ENCODE measurements around the gene PIP5K1B. TPM values are rescaled to one million over a fixed set of nuclear protein-coding genes. Genes with fewer than 3 reads are reported as not detected.

The PIP5K1B gene
- total and polyA plus RNA-seq, 2 donors (not counting 3 experiments of a cell fraction or from before 2014, with no cell fraction given): 0.27 TPM; not detected in 1

DNA sequence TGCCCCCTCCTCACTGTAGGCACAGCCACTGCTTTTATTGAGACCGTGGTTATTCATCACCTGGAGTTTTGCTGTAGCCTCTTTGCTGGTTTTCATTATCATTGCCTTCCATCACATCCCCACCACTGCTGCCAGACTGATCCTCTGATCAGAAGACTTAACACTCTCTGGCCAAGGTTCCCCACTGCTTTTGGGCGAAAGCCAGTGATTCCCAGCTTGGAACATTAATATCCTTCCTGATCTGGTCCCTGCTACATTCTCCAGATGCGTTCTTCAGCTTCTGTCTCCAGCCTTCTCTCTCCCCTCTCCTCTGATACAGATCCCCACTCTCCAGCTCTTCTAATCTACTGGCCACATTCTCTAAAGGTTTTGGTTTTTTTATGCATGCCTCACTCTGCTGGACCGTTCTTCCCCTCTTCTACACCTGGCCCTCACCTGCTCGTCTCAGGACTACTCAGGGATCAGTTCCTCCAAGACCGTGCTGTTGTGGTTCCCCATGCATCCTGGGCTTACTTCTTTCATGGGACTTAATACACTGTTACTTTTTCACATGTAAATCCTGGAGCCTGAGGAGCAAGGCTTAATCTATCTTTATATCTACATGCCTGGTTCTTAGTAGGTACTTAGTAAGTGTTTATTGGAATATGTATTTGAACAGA lies 193.9 kb downstream of the PIP5K1B start:
- Histone ChIP-seq H3K4me1 (ENCODE audit: control insufficient read depth, extremely low read depth, insufficient read depth, low read length) (peaks cover 7% of the 10 kb centered on the region), H3K79me2 (ENCODE audit: control insufficient read depth, insufficient read depth, low read length) (no peaks in the 10 kb centered on the region), H3K9ac (replicated peaks; ENCODE audit: extremely low read depth, insufficient read depth, low read length) (no peak overlapping the region), H4K20me1 (replicated peaks; ENCODE audit: control insufficient read depth, extremely low read depth, insufficient read depth, low read length) (no peaks in the 10 kb centered on the region), H3K9me1 (replicated peaks; ENCODE audit: control insufficient read depth, extremely low read depth, insufficient read depth, low read length) (no peaks in the 10 kb centered on the region), H3K4me2 (ENCODE audit: insufficient read depth, low read length) (no peak overlapping the region), H3K4me3 (replicated peaks in 1 of 3; ENCODE audit: insufficient read depth in 1 of 3, low read depth in 1 of 3, low read length in 3 of 3) (no peak overlapping the region), H3K27ac (ENCODE audit: insufficient read depth, low read depth, low read length) (no peak overlapping the region), H2AFZ (ENCODE audit: low read depth, low read length) (no peak overlapping the region), H3K9me3 (replicated peaks; ENCODE audit: control insufficient read depth, insufficient read depth, low read length) (no peaks in the 10 kb centered on the region), H3K36me3 (ENCODE audit: control insufficient read depth in 2 of 2, extremely low read depth in 1 of 2, insufficient read depth in 2 of 2, low read length in 2 of 2) (no peaks in the 10 kb centered on the region), H3K27me3 (ENCODE audit: control insufficient read depth in 2 of 2, insufficient read depth in 2 of 2, low read length in 2 of 2) (peaks cover 2 to 6% of the 10 kb centered on the region in 2 experiments)
- intact Hi-C loops (cut with micrococcal nuclease): no loop called here
- no peak for FAIRE-seq
- no TSS peak for BruUV-seq (replicated peaks)
- DNase-seq (ENCODE audit: low read depth, low spot score): no peak
- CTCF ChIA-PET: no interaction called here
- POLR2A ChIA-PET: interaction anchor here (0.7 kb wide), 1 partner anchor 26 kb away, joined by 3 read pairs; no protein-coding TSS in a partner anchor
- TF ChIP-seq JUN (IDR thresholded peaks at IDR 0.05; ENCODE audit: borderline replicate concordance, insufficient read depth, insufficient read length, low read depth): no peak
- TF ChIP-seq, protein P1, sequence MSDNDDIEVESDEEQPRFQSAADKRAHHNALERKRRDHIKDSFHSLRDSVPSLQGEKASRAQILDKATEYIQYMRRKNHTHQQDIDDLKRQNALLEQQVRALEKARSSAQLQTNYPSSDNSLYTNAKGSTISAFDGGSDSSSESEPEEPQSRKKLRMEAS (IDR thresholded peaks at IDR 0.05; ENCODE audit: insufficient read depth, insufficient read length): no peak
- no peak for TF ChIP-seq POLR2A (IDR thresholded peaks at IDR 0.05; ENCODE audit: low read depth, low read length)
- dilution Hi-C loops (cut with MboI; ENCODE audit: extremely low pct_ligation_motif_present, low sequenced_read_pairs): no loop called here

- POLR2A ChIA-PET: no interaction called here
- DNase-seq (ENCODE audit: low read depth, low spot score) (no peak), FAIRE-seq (no peak)
- CTCF ChIA-PET: no interaction called here
- H3K4me3 ChIP-seq (replicated peaks in 1 of 3; ENCODE audit: insufficient read depth in 1 of 3, low read depth in 1 of 3, low read length in 3 of 3): no peak overlapping the region
- no peak overlapping the region for H3K27ac ChIP-seq (ENCODE audit: insufficient read depth, low read depth, low read length)
- no peak for TF ChIP-seq FOS (IDR thresholded peaks at IDR 0.05; ENCODE audit: borderline replicate concordance, insufficient read depth, low read length)
- H3K9me1 ChIP-seq (replicated peaks; ENCODE audit: control insufficient read depth, extremely low read depth, insufficient read depth, low read length): no peaks in the 10 kb centered on the region
- H3K36me3 ChIP-seq (ENCODE audit: control insufficient read depth in 2 of 2, extremely low read depth in 1 of 2, insufficient read depth in 2 of 2, low read length in 2 of 2): no peaks in the 10 kb centered on the region
- H3K79me2 ChIP-seq (ENCODE audit: control insufficient read depth, insufficient read depth, low read length): no peaks in the 10 kb centered on the region
- dilution Hi-C loops (cut with MboI; ENCODE audit: extremely low pct_ligation_motif_present, low sequenced_read_pairs) (no loop called here), intact Hi-C loops (cut with micrococcal nuclease) (no loop called here)
- no peaks in the 10 kb centered on the region for H3K9me3 ChIP-seq (replicated peaks; ENCODE audit: control insufficient read depth, insufficient read depth, low read length)
- H3K27me3 ChIP-seq (ENCODE audit: control insufficient read depth in 2 of 2, insufficient read depth in 2 of 2, low read length in 2 of 2): peaks cover 0 to 2% of the 10 kb centered on the region in 2 experiments
- H3K4me2 ChIP-seq (ENCODE audit: insufficient read depth, low read length): no peak overlapping the region
- BruUV-seq (replicated peaks): no TSS peak
- H3K4me1 ChIP-seq (ENCODE audit: control insufficient read depth, extremely low read depth, insufficient read depth, low read length): no peaks in the 10 kb centered on the region
- H2AFZ ChIP-seq (ENCODE audit: low read depth, low read length): no peak overlapping the region
- H4K20me1 ChIP-seq (replicated peaks; ENCODE audit: control insufficient read depth, extremely low read depth, insufficient read depth, low read length): no peaks in the 10 kb centered on the region
- H3K9ac ChIP-seq (replicated peaks; ENCODE audit: extremely low read depth, insufficient read depth, low read length): no peak overlapping the region
These were observed 199.4 kb downstream of the PIP5K1B start for GRCh38 chr9:68904454-68904853.
